GM10248 (cell line): ENCODE measurements around the gene SPRED2.

Experiments used
- CTCF ChIA-PET: fragments of 300-600 bp; sonication (Branson Sonifier 250); formaldehyde crosslinking; extraction: SDS; loops from one replicate; lab custom pipeline; 2021; ENCODE audit warnings: antibody characterized with exemption; lab: Yijun Ruan, JAX
- POLR2A ChIA-PET: fragments of 350-650 bp; sonication (Branson Sonifier 250); formaldehyde crosslinking; extraction: SDS; loops from one replicate; lab custom pipeline; 2020; ENCODE audit warnings: antibody characterized with exemption; lab: Yijun Ruan, JAX
- DNase-seq: peaks from one replicate; pipeline ENCODE4 v3.0.0; 2012; ENCODE audit errors: extremely low spot score
- CTCF ChIP-seq: IDR thresholded peaks from 2 replicates; pipeline ENCODE4 v1.5.1; 2012; ENCODE audit warnings: mild to moderate bottlenecking, low read depth; ENCODE audit errors: extremely low read depth, missing control alignments, control extremely low read depth

Gene SPRED2

GRCh38 chr2:65402323-65402722, 30.1 kb downstream of the SPRED2 start:
- ChIA-PET CTCF (interaction anchor here (2.2 kb wide), 1 partner anchor 9 kb away, joined by 5 read pairs; no protein-coding TSS in a partner anchor), POLR2A (no interaction called here)
- TF ChIP-seq CTCF = no peak
- no peak for DNase-seq

GRCh38 chr2:65397122-65397521, 35.3 kb downstream of the SPRED2 start:
- POLR2A ChIA-PET = no interaction called here
- DNase-seq = no peak
- no peak for TF ChIP-seq CTCF
- CTCF ChIA-PET = interaction anchor here (0.6 to 1.4 kb wide), 7 partner anchors 10 to 333 kb away, joined by 3 to 8 read pairs (median 3); no protein-coding TSS in a partner anchor

GRCh38 chr2:65396348-65397026, 35.9 kb downstream of the SPRED2 start:
- TF ChIP-seq CTCF = no peak
- POLR2A ChIA-PET = no interaction called here
- CTCF ChIA-PET = interaction anchor here (0.6 to 1.4 kb wide), 6 partner anchors 9 to 332 kb away, joined by 3 to 8 read pairs (median 3); no protein-coding TSS in a partner anchor
- no peak for DNase-seq

- TF ChIP-seq CTCF = no peak
- ChIA-PET CTCF (interaction anchor here (1.2 to 1.4 kb wide), 2 partner anchors 41 to 331 kb away, joined by 3 read pairs; no protein-coding TSS in a partner anchor), POLR2A (no interaction called here)
- no peak for DNase-seq
Measured at GRCh38 chr2:65395621-65396347, 36.6 kb downstream of the SPRED2 start.

- DNase-seq = no peak
- POLR2A ChIA-PET = no interaction called here
- no peak for TF ChIP-seq CTCF
- CTCF ChIA-PET = interaction anchor here (0.6 to 2.4 kb wide), 6 partner anchors 9 to 108 kb away, joined by 3 to 6 read pairs (median 4); no protein-coding TSS in a partner anchor
Measured at GRCh38 chr2:65393743-65394422, 38.5 kb downstream of the SPRED2 start.

GRCh38 chr2:65393046-65393445, 39.4 kb downstream of the SPRED2 start:
- CTCF ChIA-PET = interaction anchor here (0.6 to 2.4 kb wide), 4 partner anchors 10 to 107 kb away, joined by 3 to 6 read pairs (median 4); no protein-coding TSS in a partner anchor
- no peak for TF ChIP-seq CTCF
- DNase-seq = no peak
- POLR2A ChIA-PET = no interaction called here
